GM18868 (cell line): ENCODE measurements around the gene ZXDC.

Experiments used
- ATAC-seq: cut with Tn5 transposase; IDR thresholded peaks from one replicate; pipeline ENCODE4 v1.9.1; 2021; ENCODE audit warnings: mild to moderate bottlenecking, moderate library complexity; ENCODE audit not compliant: unreplicated experiment

The ZXDC gene

GRCh38 chr3:126454437-126455198 is 21.1 kb downstream of the ZXDC start:
- ATAC-seq = no peak

- no peak for ATAC-seq
Measured at GRCh38 chr3:126454025-126454424, 21.7 kb downstream of the ZXDC start.

GRCh38 chr3:126452213-126452612 is 23.5 kb downstream of the ZXDC start:
- no peak for ATAC-seq

- ATAC-seq = no peak
Measured at GRCh38 chr3:126451511-126451910, 24.2 kb downstream of the ZXDC start.

- ATAC-seq = no peak
Measured at GRCh38 chr3:126450744-126451143, 24.9 kb downstream of the ZXDC start.

- ATAC-seq = no peak
Measured at GRCh38 chr3:126450219-126450618, 25.5 kb downstream of the ZXDC start.

- ATAC-seq = no peak
Measured at GRCh38 chr3:126449621-126450051, 26.1 kb downstream of the ZXDC start.

- no peak for ATAC-seq
Measured at GRCh38 chr3:126448893-126449180, 26.9 kb downstream of the ZXDC start.

- no peak for ATAC-seq
Measured at GRCh38 chr3:126448136-126448892, 27.4 kb downstream of the ZXDC start.

GRCh38 chr3:126447456-126448106 is 28.1 kb downstream of the ZXDC start:
- ATAC-seq = no peak

GRCh38 chr3:126446791-126447190 is 28.9 kb downstream of the ZXDC start:
- ATAC-seq = no peak

GRCh38 chr3:126446301-126446700 is 29.4 kb downstream of the ZXDC start:
- no peak for ATAC-seq

- ATAC-seq = no peak
Measured at GRCh38 chr3:126445506-126445905, 30.2 kb downstream of the ZXDC start.

- no peak for ATAC-seq
Measured at GRCh38 chr3:126442856-126443242, 32.8 kb downstream of the ZXDC start.

- no peak for ATAC-seq
Measured at GRCh38 chr3:126442094-126442855, 33.4 kb downstream of the ZXDC start.

GRCh38 chr3:126441256-126441880 is 34.3 kb downstream of the ZXDC start:
- ATAC-seq = no peak

- ATAC-seq = no peak
Measured at GRCh38 chr3:126440709-126440995, 35.0 kb downstream of the ZXDC start.

- no peak for ATAC-seq
Measured at GRCh38 chr3:126439968-126440708, 35.6 kb downstream of the ZXDC start.

GRCh38 chr3:126439346-126439967 is 36.2 kb downstream of the ZXDC start:
- no peak for ATAC-seq

GRCh38 chr3:126438746-126439145 is 36.9 kb downstream of the ZXDC start:
- ATAC-seq = no peak
